ENCODE measurements around the gene RPS18. TPM values are rescaled to one million over a fixed set of nuclear protein-coding genes. Genes with fewer than 3 reads are reported as not detected.

RPS18 gene
- total and polyA plus RNA-seq, 2 of the 4 experiments (the other 2 are of a cell fraction) = 6,577 to 8,417 TPM

- in situ Hi-C loops (cut with MboI; ENCODE audit: low sequenced_read_pairs) (no loop called here), intact Hi-C loops (cut with micrococcal nuclease) (no loop called here), dilution Hi-C loops (cut with HindIII; ENCODE audit: low sequenced_read_pairs, unreplicated experiment) (no loop called here)
- ATAC-seq (ENCODE audit: low read depth) (no peak), DNase-seq (no peak)
- H3K79me1 ChIP-seq (ENCODE audit: low read depth in 1 of 2, low read length in 2 of 2) = peaks cover 13 to 32% of the 10 kb centered on the region in 2 experiments; a peak in 3 of 4 replicates
- BruUV-seq (replicated peaks) = no TSS peak
- peaks cover 58% of the 10 kb centered on the region for H3K36me3 ChIP-seq (ENCODE audit: control insufficient read depth, insufficient read depth, low read length)
- no peak overlapping the region for H3K4me2 ChIP-seq (ENCODE audit: low read depth, low read length)
- ChIA-PET POLR2A (ENCODE audit: unreplicated experiment) (interaction anchor here (0.6 kb wide), 1 partner anchor 9 kb away, joined by 3 read pairs; the partner anchor contains the start of genes RPS18 and VPS52), CTCF (interaction anchor here (0.6 kb wide), 1 partner anchor 75 kb away, joined by 5 read pairs; no protein-coding TSS in a partner anchor)
- no peak overlapping the region for H2AK9ac ChIP-seq (replicated peaks; ENCODE audit: low read depth, low read length, poor library complexity)
- H2BK15ac ChIP-seq (ENCODE audit: low read depth, low read length) = no peak overlapping the region
- no peak overlapping the region for H3K18ac ChIP-seq (ENCODE audit: low read depth, low read length)
- H4K8ac ChIP-seq (ENCODE audit: low read depth in 2 of 2, low read length in 2 of 2) = no peak overlapping the region
- H3K23ac ChIP-seq (ENCODE audit: low read depth, low read length) = no peak overlapping the region
- no peak overlapping the region for H3K4ac ChIP-seq (ENCODE audit: low read depth, low read length)
- no peak overlapping the region for H2BK5ac ChIP-seq (ENCODE audit: low read depth, low read length, poor library complexity, severe bottlenecking)
- 96% methylated on average over 4 of the region's 6 CpGs; no CpG with 5 or more reads in 1 of the 2 experiments for WGBS, 2 experiments (ENCODE audit: extremely low coverage in 2 of 2, insufficient read length in 1 of 2)
- H2AFZ ChIP-seq (replicated peaks; ENCODE audit: low read length, poor library complexity) = no peak overlapping the region
- H3K56ac ChIP-seq (ENCODE audit: extremely low read depth, insufficient read depth, low read length) = no peak overlapping the region
- no peak overlapping the region for H3K9ac ChIP-seq (ENCODE audit: low read depth, low read length)
- H3K14ac ChIP-seq (replicated peaks; ENCODE audit: low read depth, low read length) = no peak overlapping the region
- no peak overlapping the region for H2AK5ac ChIP-seq (ENCODE audit: low read depth, low read length)
- no peak overlapping the region for H2BK120ac ChIP-seq (ENCODE audit: low read depth, low read length)
- peaks cover 6% of the 10 kb centered on the region for H3K4me1 ChIP-seq (ENCODE audit: control insufficient read depth, insufficient read depth, low read length)
- no peak overlapping the region for H3K4me3 ChIP-seq (ENCODE audit: insufficient read depth, low read depth, low read length)
- TF ChIP-seq RAD21 (IDR thresholded peaks at IDR 0.05; ENCODE audit: low read length) (no peak), FOS (IDR thresholded peaks at IDR 0.05; ENCODE audit: low read depth, low read length) (no peak), CTCF (conservative IDR thresholded peaks at IDR 0.05; ENCODE audit: low read depth, low read length) (no peak), RCOR1 (IDR thresholded peaks at IDR 0.05; ENCODE audit: insufficient replicate concordance, low read length) (no peak), MAZ (IDR thresholded peaks at IDR 0.05; ENCODE audit: borderline replicate concordance, low read depth, low read length) (no peak), ELK1 (IDR thresholded peaks at IDR 0.05; ENCODE audit: borderline replicate concordance, low read depth, low read length) (no peak), RFX5 (IDR thresholded peaks at IDR 0.05; ENCODE audit: low read depth, low read length) (no peak), POLR2A (IDR thresholded peaks at IDR 0.05; ENCODE audit: low read depth, low read length) (no peak), SMC3 (IDR thresholded peaks at IDR 0.05; ENCODE audit: low read depth, low read length) (no peak), BHLHE40 (IDR thresholded peaks at IDR 0.05; ENCODE audit: low read depth, low read length) (no peak), USF2 (IDR thresholded peaks at IDR 0.05; ENCODE audit: low read depth, low read length) (no peak), MAFK (IDR thresholded peaks at IDR 0.05; ENCODE audit: low read depth, low read length) (no peak), NFE2L2 (IDR thresholded peaks at IDR 0.05; ENCODE audit: low read depth, low read length) (no peak), CEBPB (IDR thresholded peaks at IDR 0.05; ENCODE audit: low read depth, low read length) (no peak), CHD1 (IDR thresholded peaks at IDR 0.05; ENCODE audit: low read depth, low read length) (no peak), MXI1 (IDR thresholded peaks at IDR 0.05; ENCODE audit: borderline replicate concordance, low read depth, low read length) (no peak)
- H4K91ac ChIP-seq (ENCODE audit: insufficient read depth, low read depth, low read length) = no peak overlapping the region
- no peak overlapping the region for H3K27ac ChIP-seq (ENCODE audit: insufficient read depth, low read length)
- H3K27me3 ChIP-seq (ENCODE audit: control insufficient read depth, insufficient read depth, low read length) = no peaks in the 10 kb centered on the region
- peaks cover 44% of the 10 kb centered on the region for H4K20me1 ChIP-seq (ENCODE audit: insufficient read depth, low read length)
- no peak overlapping the region for H2BK20ac ChIP-seq (ENCODE audit: low read depth, low read length)
- no peak overlapping the region for H4K5ac ChIP-seq (ENCODE audit: low read depth, low read length)
- H3K9me1 ChIP-seq (ENCODE audit: insufficient read depth, low read length) = no peaks in the 10 kb centered on the region
- no peaks in the 10 kb centered on the region for H3K9me3 ChIP-seq (ENCODE audit: control insufficient read depth, insufficient read depth, low read length)
Observed at GRCh38 chr6:33280539-33280938, 8.7 kb downstream of the RPS18 start.
